Fibroblast of skin of left quadriceps (primary cell): Measurements from ENCODE around the gene UNC119.

Experiments used
- DNase-seq, 2 experiments: peaks; one replicate each; pipeline ENCODE4 v3.0.0-alpha.2; 2013; ENCODE audit warnings: low read depth in 2 of 2

UNC119 gene

DNA sequence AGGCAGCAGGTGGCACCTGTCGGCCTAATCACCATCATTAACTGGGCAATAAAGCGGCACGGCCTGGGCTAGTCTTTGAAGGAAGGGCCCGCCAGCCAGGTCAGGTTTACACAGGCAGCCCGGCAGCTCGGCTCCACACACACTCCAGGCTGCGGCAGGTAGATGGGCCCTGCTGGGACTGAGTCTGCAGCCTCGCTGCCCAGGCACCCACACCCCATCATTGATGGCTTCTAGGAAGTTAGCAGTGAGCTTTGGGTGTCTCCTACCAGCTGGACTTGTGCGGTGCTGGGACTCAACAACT, 53.1 kb downstream of the UNC119 start:
- no peak for DNase-seq

DNA sequence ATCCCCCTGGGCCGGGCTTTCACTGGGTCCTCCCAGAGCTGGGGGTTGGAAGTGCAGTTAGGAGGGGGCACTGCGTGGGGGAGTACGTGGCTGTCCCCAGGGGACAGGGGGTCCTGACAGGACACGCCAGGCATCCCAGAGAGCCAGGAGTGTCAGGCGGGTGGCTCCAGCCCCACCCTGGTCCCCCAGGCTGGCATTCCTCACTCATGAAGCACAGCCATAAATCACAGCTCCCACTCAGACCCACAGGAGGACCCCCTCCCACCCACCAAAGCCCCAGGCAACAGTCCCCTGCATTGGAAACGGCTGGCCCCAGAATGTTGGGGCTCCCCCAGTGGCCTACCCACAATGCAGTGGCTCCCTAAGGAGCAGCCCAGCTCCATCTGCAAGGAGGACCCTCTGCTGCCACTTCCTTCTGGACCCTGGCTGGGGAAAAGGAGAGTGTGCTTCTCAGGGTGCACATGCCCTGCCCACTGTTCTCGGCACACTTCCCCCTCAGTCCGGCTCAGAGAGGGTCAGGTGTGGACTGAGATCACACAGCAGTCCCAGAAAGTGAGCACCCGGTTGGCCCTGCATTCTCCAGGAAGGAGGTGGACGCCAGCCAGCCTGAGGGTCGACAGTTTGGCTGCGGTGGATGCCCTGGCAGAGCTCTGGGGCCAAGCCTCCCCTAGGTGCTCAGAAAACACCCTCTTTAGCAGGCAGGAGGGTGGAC, 53.6 kb downstream of the UNC119 start:
- DNase-seq, result no peak

DNA sequence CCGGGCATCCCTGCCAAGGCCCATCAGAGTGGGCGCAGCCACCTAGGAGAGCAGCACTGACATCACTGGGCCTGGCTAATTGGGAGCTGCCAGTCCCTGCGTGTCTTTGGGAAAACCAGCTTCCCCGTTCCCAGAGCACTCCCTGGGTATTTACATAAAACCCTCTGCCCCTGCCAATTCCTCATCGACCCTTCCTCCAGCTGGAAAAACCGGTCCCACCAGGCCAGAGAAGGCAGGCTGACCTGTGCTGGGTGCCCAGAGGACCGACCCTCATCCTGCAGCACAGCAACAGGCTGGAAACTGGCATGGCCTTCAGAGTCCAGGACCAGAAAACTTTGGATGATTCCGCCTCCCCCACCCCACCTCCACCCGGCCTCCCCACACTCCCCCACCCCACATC, 54.5 kb downstream of the UNC119 start:
- no peak for DNase-seq
